ENCODE data around the gene GSN.

The GSN gene

GRCh38 chr9:121292051-121292450 lies 24.1 kb downstream of the GSN start:
- no peak for TF ChIP-seq CTCF (IDR thresholded peaks at IDR 0.05; ENCODE audit: insufficient read depth, low read length, missing control alignments)
- H3K4me3 ChIP-seq (ENCODE audit: low read depth, low read length): no peak overlapping the region
- CTCF ChIA-PET: interaction anchor here (1.2 to 1.3 kb wide), 2 partner anchors 8 to 14 kb away, joined by 4 read pairs; no protein-coding TSS in a partner anchor
- no peak for DNase-seq (ENCODE audit: low read depth, low spot score)
- POLR2A ChIA-PET: no interaction called here

- ChIA-PET CTCF (no interaction called here), POLR2A (no interaction called here)
- no peak overlapping the region for H3K4me3 ChIP-seq (ENCODE audit: low read depth, low read length)
- no peak for TF ChIP-seq CTCF (IDR thresholded peaks at IDR 0.05; ENCODE audit: insufficient read depth, low read length, missing control alignments)
- no peak for DNase-seq (ENCODE audit: low read depth, low spot score)
Measured at GRCh38 chr9:121292801-121293241, 24.9 kb downstream of the GSN start.

GRCh38 chr9:121294151-121294743 lies 26.3 kb downstream of the GSN start:
- no peak for DNase-seq (ENCODE audit: low read depth, low spot score)
- no peak overlapping the region for H3K4me3 ChIP-seq (ENCODE audit: low read depth, low read length)
- CTCF ChIA-PET: interaction anchor here (0.8 to 1.8 kb wide), 5 partner anchors 12 to 82 kb away, joined by 3 to 7 read pairs (median 5); no protein-coding TSS in a partner anchor
- no peak for TF ChIP-seq CTCF (IDR thresholded peaks at IDR 0.05; ENCODE audit: insufficient read depth, low read length, missing control alignments)
- POLR2A ChIA-PET: interaction anchor here (0.6 kb wide), 1 partner anchor 15 kb away, joined by 4 read pairs; no protein-coding TSS in a partner anchor

GRCh38 chr9:121294866-121295661 lies 27.1 kb downstream of the GSN start:
- no peak overlapping the region for H3K4me3 ChIP-seq (ENCODE audit: low read depth, low read length)
- no peak for DNase-seq (ENCODE audit: low read depth, low spot score)
- TF ChIP-seq CTCF (IDR thresholded peaks at IDR 0.05; ENCODE audit: insufficient read depth, low read length, missing control alignments): no peak
- CTCF ChIA-PET: interaction anchor here (1.0 to 16.9 kb wide), 5 partner anchors 11 to 82 kb away, joined by 4 to 231 read pairs (median 6); no protein-coding TSS in a partner anchor
- POLR2A ChIA-PET: no interaction called here

GRCh38 chr9:121295662-121296191 lies 27.8 kb downstream of the GSN start:
- POLR2A ChIA-PET: interaction anchor here (1.4 kb wide), 1 partner anchor 9 kb away, joined by 4 read pairs; no protein-coding TSS in a partner anchor
- no peak for TF ChIP-seq CTCF (IDR thresholded peaks at IDR 0.05; ENCODE audit: insufficient read depth, low read length, missing control alignments)
- CTCF ChIA-PET: interaction anchor here (0.8 to 16.9 kb wide), 6 partner anchors 17 to 82 kb away, joined by 3 to 231 read pairs (median 6); no protein-coding TSS in a partner anchor
- no peak for DNase-seq (ENCODE audit: low read depth, low spot score)
- no peak overlapping the region for H3K4me3 ChIP-seq (ENCODE audit: low read depth, low read length)
